ENCODE results near the gene FCHSD1. TPM values are rescaled to one million over a fixed set of nuclear protein-coding genes. Genes with fewer than 3 reads are reported as not detected.

FCHSD1 gene
- total RNA-seq, 1 experiment from 2014 or later: 22.7 TPM

GRCh38 chr5:141596867-141597266 is 54.4 kb downstream of the FCHSD1 start:
- Histone ChIP-seq H3K27me3 (ENCODE audit: low read length) (no peaks in the 10 kb centered on the region), H3K9me3 (ENCODE audit: low read length) (no peaks in the 10 kb centered on the region), H3K36me3 (ENCODE audit: low read depth, low read length) (no peaks in the 10 kb centered on the region), H2AFZ (ENCODE audit: low read length) (no peak overlapping the region), H3F3A (ENCODE audit: low read length, unreplicated experiment) (no peaks in the 10 kb centered on the region), H3K4me1 (ENCODE audit: insufficient read depth, low read length) (0 out of 2 replicates have a peak, but pooled peaks cover 3% of the 10 kb centered on the region), H3K79me2 (ENCODE audit: low read length) (peaks cover 74% of the 10 kb centered on the region), H3K4me2 (ENCODE audit: low read length) (no peak overlapping the region), H3K27ac (ENCODE audit: low read length) (no peak overlapping the region), H3K4me3 (ENCODE audit: low read length) (no peak overlapping the region), H3K9ac (ENCODE audit: low read length) (no peak overlapping the region), H3K9me2 (replicated peaks; ENCODE audit: low read length) (no peaks in the 10 kb centered on the region), H4K20me1 (ENCODE audit: low read length) (peaks cover 8% of the 10 kb centered on the region; the same call in 1 of the 2 replicates)
- TF ChIP-seq EZH2phosphoT487 (IDR thresholded peaks at IDR 0.05; ENCODE audit: borderline replicate concordance, low read length) (no peak), EZH2 (IDR thresholded peaks at IDR 0.05; ENCODE audit: low read length, unreplicated experiment) (no peak), CTCF (conservative IDR thresholded peaks at IDR 0.05; ENCODE audit: low read depth, low read length) (no peak)
- DNase-seq (no peak), ATAC-seq (no peak)
- POLR2A ChIA-PET (ENCODE audit: unreplicated experiment): no interaction called here
- BruUV-seq (replicated peaks): no TSS peak
- intact Hi-C loops (cut with micrococcal nuclease): no loop called here
- CTCF ChIA-PET: no interaction called here

GRCh38 chr5:141590127-141590526 is 61.1 kb downstream of the FCHSD1 start:
- Histone ChIP-seq H2AFZ (ENCODE audit: low read length) (no peak overlapping the region), H3K27me3 (ENCODE audit: low read length) (no peaks in the 10 kb centered on the region), H3K79me2 (ENCODE audit: low read length) (peaks cover 52% of the 10 kb centered on the region), H4K20me1 (ENCODE audit: low read length) (no peaks in the 10 kb centered on the region), H3K9ac (ENCODE audit: low read length) (no peak overlapping the region), H3K36me3 (ENCODE audit: low read depth, low read length) (peaks cover 11% of the 10 kb centered on the region; the same call in 1 of the 2 replicates), H3K27ac (ENCODE audit: low read length) (no peak overlapping the region), H3K4me3 (ENCODE audit: low read length) (no peak overlapping the region), H3K4me1 (ENCODE audit: insufficient read depth, low read length) (0 out of 2 replicates have a peak, but pooled peaks cover 3% of the 10 kb centered on the region), H3K9me3 (ENCODE audit: low read length) (no peaks in the 10 kb centered on the region), H3K9me2 (replicated peaks; ENCODE audit: low read length) (no peaks in the 10 kb centered on the region), H3F3A (ENCODE audit: low read length, unreplicated experiment) (no peaks in the 10 kb centered on the region), H3K4me2 (ENCODE audit: low read length) (no peak overlapping the region)
- intact Hi-C loops (cut with micrococcal nuclease): no loop called here
- no peak for TF ChIP-seq EZH2 (IDR thresholded peaks at IDR 0.05; ENCODE audit: low read length, unreplicated experiment)
- TF ChIP-seq EZH2phosphoT487 (IDR thresholded peaks at IDR 0.05; ENCODE audit: borderline replicate concordance, low read length): no peak
- no peak for TF ChIP-seq CTCF (conservative IDR thresholded peaks at IDR 0.05; ENCODE audit: low read depth, low read length)
- no TSS peak for BruUV-seq (replicated peaks)
- CTCF ChIA-PET: no interaction called here
- POLR2A ChIA-PET (ENCODE audit: unreplicated experiment): no interaction called here
- ATAC-seq: no peak
- DNase-seq: no peak

Other genes starting within 250 kb of the FCHSD1 start
- gene PCDHGA9, start 248.6 kb downstream of the FCHSD1 start, total RNA-seq (2014; rRNA removed): 1.9 and 2.9 TPM in 2 replicates
- 1.1 and 1.8 TPM in 2 replicates for gene PCDHGB6, start 243.4 kb downstream of the FCHSD1 start, total RNA-seq (2014; rRNA removed)
- gene PCDHGA10, start 238.4 kb downstream of the FCHSD1 start, total RNA-seq (2014; rRNA removed): 0.23 and 0.84 TPM in 2 replicates
- gene PCDHGB7, start 233.7 kb downstream of the FCHSD1 start, total RNA-seq (2014; rRNA removed): 0.44 and 1.4 TPM in 2 replicates
- 0.66 and 0.92 TPM in 2 replicates for gene PCDHGA11, start 230.4 kb downstream of the FCHSD1 start, total RNA-seq (2014; rRNA removed)
- gene PCDHGA12, start 220.9 kb downstream of the FCHSD1 start, total RNA-seq (2014; rRNA removed): 0.11 and 0.52 TPM in 2 replicates
- gene PCDHGC3, start 175.5 kb downstream of the FCHSD1 start, total RNA-seq (2014; rRNA removed): 0.35 and 2.1 TPM in 2 replicates
- 0.58 and 1.5 TPM in 2 replicates for gene PCDHGC4, start 166.4 kb downstream of the FCHSD1 start, total RNA-seq (2014; rRNA removed)
- gene PCDHGC5, start 162.3 kb downstream of the FCHSD1 start, total RNA-seq (2014; rRNA removed): 0.40 and 0.46 TPM in 2 replicates
- 51.9 and 106 TPM in 2 replicates for gene DIAPH1, start 32.4 kb downstream of the FCHSD1 start, total RNA-seq (2014; rRNA removed)
- gene HDAC3, start 14.6 kb downstream of the FCHSD1 start, total RNA-seq (2014; rRNA removed): 66.8 and 82.9 TPM in 2 replicates
- 4.1 and 5.6 TPM in 2 replicates for gene RELL2, start 14.4 kb downstream of the FCHSD1 start, total RNA-seq (2014; rRNA removed)
- gene ARAP3, start 30.8 kb upstream of the FCHSD1 start, total RNA-seq (2014; rRNA removed): 7.1 and 14.2 TPM in 2 replicates
- 53.0 and 55.8 TPM in 2 replicates for gene PCDH1, start 227.0 kb upstream of the FCHSD1 start, total RNA-seq (2014; rRNA removed)

Data from PC-3 (cell line).